Caco-2 (cell line): ENCODE data around the gene INO80. TPM values are rescaled to one million over a fixed set of nuclear protein-coding genes. Genes with fewer than 3 reads are reported as not detected.
A peak's percentile ranks its signal among the peaks of the same experiment; 100 is the strongest.
"Not testable (repeated sequence)": the region's sequence is repeated elsewhere in the genome, so short reads cannot be mapped to it uniquely, and the experiment has no call there.

Source experiments
- BruUV-seq: library from RNA; stranded (reverse); fragments of 400-500 nt; replicated peaks from 2 replicates; lab custom pipeline; 2021; lab: Mats Ljungman, UMichigan
- CTCF ChIA-PET: fragments of 300-600 bp; sonication (Branson Sonifier 250); formaldehyde crosslinking; loops from one replicate; lab custom pipeline; 2022; ENCODE audit warnings: antibody characterized with exemption; lab: Charles Lee
- POLR2A ChIA-PET: fragments of 300-600 bp; sonication (Branson Sonifier 250); formaldehyde crosslinking; loops from one replicate; lab custom pipeline; 2022; ENCODE audit warnings: antibody characterized with exemption; lab: Charles Lee
- DNase-seq, 2 experiments: peaks; one replicate each; pipeline versions ENCODE4 v3.0.0 to v3.0.0-alpha.2; 2020 to 2022
- H3K27me3 ChIP-seq: replicated peaks from 2 replicates; pipeline ENCODE4 v1.6.0; 2011; ENCODE audit warnings: low read length; ENCODE audit not compliant: control insufficient read depth, insufficient read depth
- H3K36me3 ChIP-seq: 2 replicates; pipeline ENCODE4 v1.5.1; 2011; ENCODE audit warnings: low read length; ENCODE audit not compliant: control insufficient read depth, insufficient read depth
- H3K4me1 ChIP-seq: fragments of 250-450 bp; sonication (Bioruptor Pico); 2 replicates; pipeline ENCODE4 v1.5.1; 2020; ENCODE audit warnings: mild to moderate bottlenecking
- H3K4me3 ChIP-seq: 2 replicates; pipeline ENCODE4 v1.5.1; 2011; ENCODE audit warnings: low read depth, mild to moderate bottlenecking, control low read depth, low read length
- H3K9me3 ChIP-seq: fragments of 250-450 bp; sonication (Bioruptor Pico); 2 replicates; pipeline ENCODE4 v1.5.1; 2020; ENCODE audit warnings: mild to moderate bottlenecking, moderate library complexity
- H3K27ac Mint-ChIP-seq: one replicate; pipeline ENCODE4 v1.8.0; 2022; ENCODE audit warnings: mixed read lengths; ENCODE audit not compliant: unreplicated experiment
- H3K27me3 Mint-ChIP-seq: one replicate; pipeline ENCODE4 v1.8.0; 2022; ENCODE audit warnings: mixed read lengths; ENCODE audit not compliant: insufficient read depth, unreplicated experiment
- H3K36me3 Mint-ChIP-seq: one replicate; pipeline ENCODE4 v1.8.0; 2022; ENCODE audit warnings: mild to moderate bottlenecking, mixed read lengths; ENCODE audit not compliant: insufficient read depth, unreplicated experiment
- H3K4me1 Mint-ChIP-seq: one replicate; pipeline ENCODE4 v1.8.0; 2022; ENCODE audit warnings: low read depth, mixed read lengths; ENCODE audit not compliant: unreplicated experiment
- H3K4me3 Mint-ChIP-seq: one replicate; pipeline ENCODE4 v1.8.0; 2022; ENCODE audit warnings: mild to moderate bottlenecking, moderate library complexity, mixed read lengths; ENCODE audit not compliant: unreplicated experiment
- H3K9me3 Mint-ChIP-seq: one replicate; pipeline ENCODE4 v1.8.0; 2022; ENCODE audit warnings: mixed read lengths; ENCODE audit not compliant: unreplicated experiment
- intact Hi-C: fragments of 100-400 bp; cut with micrococcal nuclease; formaldehyde crosslinking; loops from one replicate; pipeline ENCODE4 v1.10.0; 2022; ENCODE audit not compliant: unreplicated experiment
- total RNA-seq: library from RNA; stranded (reverse); gene quantifications from 2 replicates; pipeline ENCODE4 v1.2.3, GENCODE V29; 2022
- TF ChIP-seq, protein P1 (sequence below), 2 experiments: fragments of 200-600 bp in 1 of 2; IDR thresholded peaks; 1 replicate in 1 of 2; 2 replicates in 1 of 2; pipeline versions ENCODE4 v1.5.1 to v1.8.0; 2011 to 2022; ENCODE audit warnings: antibody characterized with exemption in 1 of 2, control low read depth in 1 of 2, inconsistent platforms in 1 of 2, low read depth in 1 of 2, low read length in 1 of 2, mild to moderate bottlenecking in 1 of 2, moderate library complexity in 1 of 2; ENCODE audit not compliant: insufficient read depth in 1 of 2, severe bottlenecking in 1 of 2, unreplicated experiment in 1 of 2

Gene INO80
- total RNA-seq, 1 experiment from 2014 or later, result 24.4 TPM

DNA sequence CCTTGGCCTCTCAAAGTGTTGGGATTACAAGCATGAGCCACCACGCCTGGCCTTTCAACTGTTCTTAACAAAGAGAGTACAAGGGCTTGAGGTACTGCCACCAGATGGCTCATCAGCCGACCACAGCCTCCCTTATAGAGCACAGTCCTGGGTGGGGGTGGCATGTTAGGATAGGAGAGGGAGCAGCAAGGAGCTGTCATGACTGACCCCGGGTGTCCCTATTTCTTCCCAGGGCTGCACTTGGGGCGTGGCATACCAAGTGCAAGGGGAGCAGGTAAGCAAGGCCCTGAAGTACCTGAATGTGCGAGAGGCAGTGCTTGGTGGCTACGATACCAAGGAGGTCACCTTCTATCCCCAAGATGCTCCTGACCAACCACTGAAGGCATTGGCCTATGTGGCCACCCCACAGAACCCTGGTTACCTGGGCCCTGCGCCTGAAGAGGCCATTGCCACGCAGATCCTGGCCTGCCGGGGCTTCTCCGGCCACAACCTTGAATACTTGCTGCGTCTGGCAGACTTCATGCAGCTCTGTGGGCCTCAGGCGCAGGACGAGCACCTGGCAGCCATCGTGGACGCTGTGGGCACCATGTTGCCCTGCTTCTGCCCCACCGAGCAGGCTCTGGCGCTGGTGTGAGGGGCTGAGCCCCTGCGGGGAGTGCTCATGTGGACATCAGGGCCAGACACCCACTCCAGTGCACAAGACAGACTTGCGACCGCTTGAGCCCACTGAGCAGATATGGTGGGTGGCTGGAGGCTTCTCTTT, 160.8 kb downstream of the INO80 start:
- H3K36me3 ChIP-seq, result no peaks in the 10 kb centered on the region

DNA sequence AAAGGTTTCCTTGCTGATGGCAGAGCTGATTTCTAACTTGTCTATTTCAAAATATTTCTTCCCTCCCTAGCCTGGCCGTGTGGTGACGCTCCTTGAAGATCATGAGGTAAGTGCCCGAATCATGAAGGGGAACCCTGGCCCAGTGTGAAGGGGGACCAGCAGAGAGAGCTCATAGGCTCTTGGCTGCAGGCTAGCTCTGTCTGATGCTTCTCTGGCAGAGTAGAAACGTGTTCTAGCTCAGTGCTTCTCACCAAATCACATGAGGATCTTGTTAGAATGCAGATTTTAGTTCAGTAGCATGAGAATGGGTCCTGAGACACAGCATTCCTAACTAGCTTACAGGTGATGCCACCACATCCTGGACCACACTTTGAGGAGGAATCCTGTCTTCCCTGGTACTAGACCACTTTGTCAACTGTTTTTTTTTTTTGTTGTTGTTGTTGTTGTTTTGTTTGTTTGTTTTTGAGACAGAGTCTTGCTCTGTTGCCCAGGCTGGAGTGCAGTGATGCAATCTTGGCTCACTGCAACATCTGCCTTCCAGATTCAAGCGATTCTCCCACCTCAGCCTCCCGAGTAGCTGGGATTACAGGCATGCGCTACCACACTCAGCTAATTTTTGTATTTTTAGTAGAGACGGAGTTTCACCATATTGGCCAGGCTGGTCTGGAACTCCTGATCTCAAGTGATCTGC, 161.8 kb downstream of the INO80 start:
- not testable (repeated sequence) for H3K27ac Mint-ChIP-seq, H3K9me3 ChIP-seq, H3K27me3 ChIP-seq, H3K27me3 Mint-ChIP-seq, H3K9me3 Mint-ChIP-seq, H3K36me3 ChIP-seq, H3K4me1 ChIP-seq, BruUV-seq, DNase-seq
- POLR2A ChIA-PET, result interaction anchor here (0.7 to 2.2 kb wide), 2 partner anchors 12 to 26 kb away, joined by 3 to 30 read pairs; no protein-coding TSS in a partner anchor
- H3K4me3 Mint-ChIP-seq, result peak overlapping the region; percentile 89
- peaks cover 66% of the 10 kb centered on the region for H3K36me3 Mint-ChIP-seq
- intact Hi-C loops, result loop anchor here (5.0 kb wide), 1 partner anchor 48 kb away; no protein-coding TSS in a partner anchor
- CTCF ChIA-PET, result interaction anchor here (0.6 to 2.5 kb wide), 2 partner anchors 12 to 33 kb away, joined by 5 to 26 read pairs; no protein-coding TSS in a partner anchor
- peak overlapping the region; percentile 94 for H3K4me3 ChIP-seq
- H3K4me1 Mint-ChIP-seq, result peaks cover 24% of the 10 kb centered on the region

More for the DNA sequence above, 160.8 kb downstream of the INO80 start:
- Mint-ChIP-seq H3K27ac (no peak overlapping the region), H3K27me3 (no peaks in the 10 kb centered on the region), H3K36me3 (peaks cover 74% of the 10 kb centered on the region), H3K9me3 (no peaks in the 10 kb centered on the region), H3K4me1 (peaks cover 24% of the 10 kb centered on the region), H3K4me3 (peak overlapping the region; percentile 89)
- H3K4me1 ChIP-seq, result no peaks in the 10 kb centered on the region
- H3K9me3 ChIP-seq, result no peaks in the 10 kb centered on the region
- no peak for DNase-seq
- H3K27me3 ChIP-seq, result no peaks in the 10 kb centered on the region
- TF ChIP-seq, protein P1, sequence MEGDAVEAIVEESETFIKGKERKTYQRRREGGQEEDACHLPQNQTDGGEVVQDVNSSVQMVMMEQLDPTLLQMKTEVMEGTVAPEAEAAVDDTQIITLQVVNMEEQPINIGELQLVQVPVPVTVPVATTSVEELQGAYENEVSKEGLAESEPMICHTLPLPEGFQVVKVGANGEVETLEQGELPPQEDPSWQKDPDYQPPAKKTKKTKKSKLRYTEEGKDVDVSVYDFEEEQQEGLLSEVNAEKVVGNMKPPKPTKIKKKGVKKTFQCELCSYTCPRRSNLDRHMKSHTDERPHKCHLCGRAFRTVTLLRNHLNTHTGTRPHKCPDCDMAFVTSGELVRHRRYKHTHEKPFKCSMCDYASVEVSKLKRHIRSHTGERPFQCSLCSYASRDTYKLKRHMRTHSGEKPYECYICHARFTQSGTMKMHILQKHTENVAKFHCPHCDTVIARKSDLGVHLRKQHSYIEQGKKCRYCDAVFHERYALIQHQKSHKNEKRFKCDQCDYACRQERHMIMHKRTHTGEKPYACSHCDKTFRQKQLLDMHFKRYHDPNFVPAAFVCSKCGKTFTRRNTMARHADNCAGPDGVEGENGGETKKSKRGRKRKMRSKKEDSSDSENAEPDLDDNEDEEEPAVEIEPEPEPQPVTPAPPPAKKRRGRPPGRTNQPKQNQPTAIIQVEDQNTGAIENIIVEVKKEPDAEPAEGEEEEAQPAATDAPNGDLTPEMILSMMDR (IDR thresholded peaks at IDR 0.05; ENCODE audit: insufficient read depth in 1 of 2, low read depth in 1 of 2, low read length in 1 of 2, severe bottlenecking in 1 of 2, unreplicated experiment in 1 of 2), result no peak
- H3K4me3 ChIP-seq, result no peak overlapping the region
- ChIA-PET POLR2A (interaction anchor here (0.6 kb wide), 1 partner anchor 515 kb away, joined by 6 read pairs; no protein-coding TSS in a partner anchor), CTCF (interaction anchor here (0.5 kb wide), 1 partner anchor 9 kb away, joined by 6 read pairs; no protein-coding TSS in a partner anchor)
- BruUV-seq, result no TSS peak
- intact Hi-C loops, result no loop called here

DNA sequence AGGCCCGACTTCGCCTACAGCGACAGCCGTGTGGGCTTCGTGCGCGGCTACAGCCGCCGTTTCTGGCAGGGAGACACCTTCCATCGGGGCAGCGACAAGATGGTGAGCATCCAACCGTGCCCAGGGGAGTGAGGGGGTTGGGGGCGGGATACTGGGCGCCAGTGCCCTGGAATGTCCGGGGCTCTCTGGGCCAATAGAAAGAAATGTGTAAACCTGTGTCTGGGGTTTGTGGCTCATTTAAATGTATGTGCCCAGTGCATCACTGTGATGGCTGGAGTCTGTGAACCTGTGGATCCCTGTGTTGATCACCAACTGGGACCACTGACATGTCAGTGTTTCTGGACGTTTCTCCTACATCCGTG, 162.4 kb downstream of the INO80 start:
- H3K36me3 ChIP-seq, result no peaks in the 10 kb centered on the region
- no peaks in the 10 kb centered on the region for H3K4me1 ChIP-seq
- ChIA-PET CTCF (interaction anchor here (0.8 to 2.5 kb wide), 9 partner anchors 9 to 277 kb away, joined by 3 to 26 read pairs (median 4); partner anchors contain the start of genes CHP1, DLL4, SPINT1 and VPS18), POLR2A (interaction anchor here (0.6 to 2.2 kb wide), 8 partner anchors 12 to 191 kb away, joined by 3 to 33 read pairs (median 6); partner anchors contain the start of gene INO80)
- Mint-ChIP-seq H3K4me1 (peaks cover 21% of the 10 kb centered on the region), H3K36me3 (peaks cover 65% of the 10 kb centered on the region), H3K27me3 (no peaks in the 10 kb centered on the region), H3K4me3 (peak overlapping the region; percentile 89), H3K9me3 (no peaks in the 10 kb centered on the region), H3K27ac (peak overlapping the region; percentile 99)
- DNase-seq, result no peak
- BruUV-seq, result TSS peak; percentile 60
- intact Hi-C loops, result loop anchor here (1.0 to 5.0 kb wide), 4 partner anchors 12 to 49 kb away; partner anchors contain the start of gene DLL4
- H3K27me3 ChIP-seq, result no peaks in the 10 kb centered on the region
- peak overlapping the region; percentile 94 for H3K4me3 ChIP-seq
- TF ChIP-seq, protein P1 (IDR thresholded peaks at IDR 0.05; ENCODE audit: insufficient read depth in 1 of 2, low read depth in 1 of 2, low read length in 1 of 2, severe bottlenecking in 1 of 2, unreplicated experiment in 1 of 2), result no peak
- no peaks in the 10 kb centered on the region for H3K9me3 ChIP-seq
